ENCODE data around the gene CASP14. TPM values are rescaled to one million over a fixed set of nuclear protein-coding genes. Genes with fewer than 3 reads are reported as not detected.
"Not testable (repeated sequence)": the region's sequence is repeated elsewhere in the genome, so short reads cannot be mapped to it uniquely, and the experiment has no call there.

The CASP14 gene
- total RNA-seq, 1 experiment from 2014 or later: not detected

- Mint-ChIP-seq H3K36me3 (ENCODE audit: insufficient read depth, unreplicated experiment) (no peaks in the 10 kb centered on the region), H3K27ac (ENCODE audit: unreplicated experiment) (peak overlapping the region; percentile 83), H3K9me3 (ENCODE audit: unreplicated experiment) (no peaks in the 10 kb centered on the region), H3K27me3 (ENCODE audit: insufficient read depth, unreplicated experiment) (no peaks in the 10 kb centered on the region), H3K4me3 (ENCODE audit: unreplicated experiment) (peak overlapping the region; percentile 64), H3K4me1 (ENCODE audit: low read depth, unreplicated experiment) (peaks cover 13% of the 10 kb centered on the region)
- Histone ChIP-seq H3K4me3 (ENCODE audit: low read depth, low read length) (no peak overlapping the region), H3K9me3 (no peaks in the 10 kb centered on the region), H3K27me3 (replicated peaks; ENCODE audit: control insufficient read depth, insufficient read depth, low read length) (no peaks in the 10 kb centered on the region), H3K4me1 (peaks cover 19% of the 10 kb centered on the region), H3K36me3 (ENCODE audit: control insufficient read depth, insufficient read depth, low read length) (no peaks in the 10 kb centered on the region)
- CTCF ChIA-PET: interaction anchor here (0.6 to 1.2 kb wide), 2 partner anchors 19 to 306 kb away, joined by 3 to 10 read pairs; partner anchors contain the start of gene AKAP8
- BruUV-seq (replicated peaks): no TSS peak
- intact Hi-C loops (cut with micrococcal nuclease; ENCODE audit: unreplicated experiment): no loop called here
- peak; percentile 80 to 91 for DNase-seq
- TF ChIP-seq CTCF (IDR thresholded peaks at IDR 0.05; ENCODE audit: insufficient read depth in 1 of 2, low read depth in 1 of 2, low read length in 1 of 2, severe bottlenecking in 1 of 2, unreplicated experiment in 1 of 2): peak; percentile 34 to 35
- POLR2A ChIA-PET: no interaction called here
These were observed 23.8 kb downstream of the CASP14 start for GRCh38 chr19:15072930-15073647.

- CTCF ChIA-PET: no interaction called here
- no peaks in the 10 kb centered on the region for H3K36me3 Mint-ChIP-seq (ENCODE audit: insufficient read depth, unreplicated experiment)
- no peak overlapping the region for H3K4me3 Mint-ChIP-seq (ENCODE audit: unreplicated experiment)
- Histone ChIP-seq H3K36me3 (ENCODE audit: control insufficient read depth, insufficient read depth, low read length) (no peaks in the 10 kb centered on the region), H3K9me3 (no peaks in the 10 kb centered on the region), H3K27me3 (replicated peaks; ENCODE audit: control insufficient read depth, insufficient read depth, low read length) (no peaks in the 10 kb centered on the region), H3K4me1 (peaks cover 19% of the 10 kb centered on the region), H3K4me3 (ENCODE audit: low read depth, low read length) (no peak overlapping the region)
- peaks cover 13% of the 10 kb centered on the region for H3K4me1 Mint-ChIP-seq (ENCODE audit: low read depth, unreplicated experiment)
- no peaks in the 10 kb centered on the region for H3K9me3 Mint-ChIP-seq (ENCODE audit: unreplicated experiment)
- peak overlapping the region; percentile 83 for H3K27ac Mint-ChIP-seq (ENCODE audit: unreplicated experiment)
- no peak for DNase-seq
- no TSS peak for BruUV-seq (replicated peaks)
- POLR2A ChIA-PET: no interaction called here
- TF ChIP-seq CTCF (IDR thresholded peaks at IDR 0.05; ENCODE audit: insufficient read depth in 1 of 2, low read depth in 1 of 2, low read length in 1 of 2, severe bottlenecking in 1 of 2, unreplicated experiment in 1 of 2): no peak
- intact Hi-C loops (cut with micrococcal nuclease; ENCODE audit: unreplicated experiment): no loop called here
- H3K27me3 Mint-ChIP-seq (ENCODE audit: insufficient read depth, unreplicated experiment): no peaks in the 10 kb centered on the region
These were observed 25.1 kb downstream of the CASP14 start for GRCh38 chr19:15074371-15074770.

GRCh38 chr19:15075806-15076205, 26.5 kb downstream of the CASP14 start:
- no peak for DNase-seq
- intact Hi-C loops (cut with micrococcal nuclease; ENCODE audit: unreplicated experiment): no loop called here
- Histone ChIP-seq H3K36me3 (ENCODE audit: control insufficient read depth, insufficient read depth, low read length) (no peaks in the 10 kb centered on the region), H3K9me3 (no peaks in the 10 kb centered on the region), H3K4me3 (ENCODE audit: low read depth, low read length) (no peak overlapping the region), H3K4me1 (peaks cover 19% of the 10 kb centered on the region), H3K27me3 (replicated peaks; ENCODE audit: control insufficient read depth, insufficient read depth, low read length) (no peaks in the 10 kb centered on the region)
- no peak for TF ChIP-seq CTCF (IDR thresholded peaks at IDR 0.05; ENCODE audit: insufficient read depth in 1 of 2, low read depth in 1 of 2, low read length in 1 of 2, severe bottlenecking in 1 of 2, unreplicated experiment in 1 of 2)
- Mint-ChIP-seq H3K27me3 (ENCODE audit: insufficient read depth, unreplicated experiment) (no peaks in the 10 kb centered on the region), H3K9me3 (ENCODE audit: unreplicated experiment) (no peaks in the 10 kb centered on the region), H3K27ac (ENCODE audit: unreplicated experiment) (no peak overlapping the region), H3K4me1 (ENCODE audit: low read depth, unreplicated experiment) (peaks cover 13% of the 10 kb centered on the region), H3K36me3 (ENCODE audit: insufficient read depth, unreplicated experiment) (no peaks in the 10 kb centered on the region), H3K4me3 (ENCODE audit: unreplicated experiment) (no peak overlapping the region)
- ChIA-PET CTCF (no interaction called here), POLR2A (no interaction called here)
- BruUV-seq (replicated peaks): no TSS peak

- CTCF ChIA-PET; H3K4me3 ChIP-seq (ENCODE audit: low read depth, low read length); H3K27me3 Mint-ChIP-seq (ENCODE audit: insufficient read depth, unreplicated experiment); BruUV-seq (replicated peaks); H3K4me1 Mint-ChIP-seq (ENCODE audit: low read depth, unreplicated experiment); H3K4me1 ChIP-seq; POLR2A ChIA-PET; H3K9me3 Mint-ChIP-seq (ENCODE audit: unreplicated experiment); H3K36me3 Mint-ChIP-seq (ENCODE audit: insufficient read depth, unreplicated experiment); H3K27ac Mint-ChIP-seq (ENCODE audit: unreplicated experiment); intact Hi-C loops (cut with micrococcal nuclease; ENCODE audit: unreplicated experiment); H3K9me3 ChIP-seq; H3K36me3 ChIP-seq (ENCODE audit: control insufficient read depth, insufficient read depth, low read length); H3K4me3 Mint-ChIP-seq (ENCODE audit: unreplicated experiment); H3K27me3 ChIP-seq (replicated peaks; ENCODE audit: control insufficient read depth, insufficient read depth, low read length): not testable (repeated sequence)
- peak in 1 of 2 experiments; percentile 35 for DNase-seq
These were observed 30.7 kb downstream of the CASP14 start for GRCh38 chr19:15080002-15080401.
